Hair follicle dermal papilla cell (primary cell): ENCODE results near the gene MAGEA6. TPM values are rescaled to one million over a fixed set of nuclear protein-coding genes. Genes with fewer than 3 reads are reported as not detected.

Experiments
- total RNA-seq: library from RNA; depleted of rRNA; stranded (reverse); fragments of >200 nt; gene quantifications from 2 replicates; pipeline ENCODE4 v1.2.3, GENCODE V29; 2012

MAGEA6 gene
- total RNA-seq, result not detected in 2 replicates

DNA sequence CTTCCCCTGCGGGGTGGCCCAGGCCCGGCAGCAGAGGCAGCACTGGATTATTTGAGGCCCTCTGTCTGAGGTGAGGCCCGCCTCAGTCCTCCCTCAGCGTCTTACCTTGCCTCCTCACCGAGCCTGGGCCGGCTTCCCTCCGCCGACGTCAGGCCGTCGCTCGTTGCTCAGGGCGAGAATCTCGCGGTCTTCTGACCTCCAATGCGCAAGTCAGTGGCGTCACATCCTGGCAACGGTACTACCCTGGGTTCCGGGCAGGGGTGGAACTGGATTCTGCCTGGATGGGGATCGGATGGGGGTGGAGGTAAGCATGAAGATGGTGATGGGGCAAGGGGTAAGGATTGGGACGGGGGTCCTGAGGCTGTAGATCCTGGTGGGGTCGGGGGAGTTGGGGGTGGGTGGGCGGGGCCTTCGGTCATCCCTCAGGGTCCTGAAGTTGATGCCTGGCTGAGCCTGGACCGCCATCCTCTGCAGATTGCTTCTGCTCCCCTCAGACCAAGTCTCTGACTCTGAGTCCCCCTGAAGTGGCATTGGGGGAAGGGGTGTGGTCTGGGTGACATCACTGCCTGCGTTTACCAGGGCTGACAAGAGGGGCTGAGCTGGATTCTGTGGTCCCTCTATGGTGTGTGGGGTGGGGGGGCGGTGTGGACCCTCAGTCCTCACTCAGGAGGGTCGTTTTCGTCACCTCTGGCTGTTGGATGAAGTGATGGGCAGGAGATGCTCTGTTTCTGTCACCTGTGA lies at the start of gene MAGEA6:
TSS of gene MAGEA6 (minus strand) at position 141 of the 741 bp plus-strand sequence. CDS start 2,039 bp downstream, outside the sequence.

GRCh38 chrX:152758918-152759317 lies 10.6 kb downstream of the MAGEA6 start, which contains the start of gene CSAG3:
Gene CSAG3 (plus strand): TSS chrX:152759218.

GRCh38 chrX:152753686-152754650 lies 15.5 kb downstream of the MAGEA6 start, which contains the start of gene MAGEA2:
Gene MAGEA2 (minus strand): TSS chrX:152753842. CDS start chrX:152751363, 2,479 bp downstream.

DNA sequence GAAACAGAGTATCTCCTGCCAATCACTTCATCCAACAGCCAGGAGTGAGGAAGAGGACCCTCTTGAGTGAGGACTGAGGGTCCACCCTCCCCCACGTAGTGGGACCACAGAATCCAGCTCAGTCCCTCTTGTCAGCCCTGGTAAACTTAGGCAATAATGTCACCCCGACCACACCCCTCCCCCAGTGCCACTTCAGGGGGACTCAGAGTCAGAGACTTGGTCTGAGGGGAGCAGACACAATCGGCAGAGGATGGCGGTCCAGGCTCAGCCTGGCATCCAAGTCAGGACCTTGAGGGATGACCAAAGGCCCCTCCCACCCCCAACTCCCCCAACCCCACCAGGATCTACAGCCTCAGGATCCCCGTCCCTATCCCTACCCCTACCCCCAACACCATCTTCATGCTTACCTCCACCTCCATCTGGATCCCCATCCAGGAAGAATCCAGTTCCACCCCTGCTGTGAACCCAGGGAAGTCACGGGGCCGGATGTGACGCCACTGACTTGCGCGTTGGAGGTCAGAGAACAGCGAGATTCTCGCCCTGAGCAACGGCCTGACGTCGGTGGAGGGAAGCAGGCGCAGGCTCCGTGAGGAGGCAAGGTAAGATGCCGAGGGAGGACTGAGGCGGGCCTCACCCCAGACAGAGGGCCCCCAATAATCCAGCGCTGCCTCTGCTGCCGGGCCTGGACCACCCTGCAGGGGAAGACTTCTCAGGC lies 36.1 kb downstream of the MAGEA6 start, which contains the start of the genes CSAG1 and MAGEA12:
TSS of gene CSAG1 (minus strand) at position 461 of the 715 bp plus-strand sequence. CDS start 1,261 bp downstream, outside the sequence.
TSS of gene MAGEA12 (plus strand) at position 497 of the 715 bp plus-strand sequence. CDS start 2,405 bp downstream, outside the sequence.

Other genes starting within 250 kb of the MAGEA6 start
- 0.16 and 0.24 TPM in 2 replicates for gene GABRQ, start 131.8 kb downstream of the MAGEA6 start, total RNA-seq
- not detected in 2 replicates for gene MAGEA3, start 70.9 kb downstream of the MAGEA6 start, total RNA-seq
- not detected in 2 replicates for gene CSAG2, start 60.4 kb downstream of the MAGEA6 start, total RNA-seq
- gene MAGEA2B, start 55.1 kb downstream of the MAGEA6 start, total RNA-seq, result not detected in 2 replicates
- not detected in 2 replicates for gene CSAG1, start 36.0 kb downstream of the MAGEA6 start, total RNA-seq
- gene MAGEA12, start 35.9 kb downstream of the MAGEA6 start, total RNA-seq, result not detected in 2 replicates
- not detected in 2 replicates for gene MAGEA2, start 15.8 kb downstream of the MAGEA6 start, total RNA-seq
- not detected in 2 replicates for gene CSAG3, start 10.5 kb downstream of the MAGEA6 start, total RNA-seq
- 29.9 and 44.4 TPM in 2 replicates for gene CETN2, start 61.1 kb upstream of the MAGEA6 start, total RNA-seq
- 18.2 and 24.5 TPM in 2 replicates for gene NSDHL, start 61.4 kb upstream of the MAGEA6 start, total RNA-seq
- gene ZNF185, start 128.4 kb upstream of the MAGEA6 start, total RNA-seq, result 7.8 and 14.3 TPM in 2 replicates
- not detected in 2 replicates for gene PNMA5, start 224.4 kb upstream of the MAGEA6 start, total RNA-seq